Measurements from ENCODE around the gene PRKD2. TPM values are rescaled to one million over a fixed set of nuclear protein-coding genes. Genes with fewer than 3 reads are reported as not detected.

PRKD2 gene
- total and polyA plus RNA-seq, 10 donors = 63.4 to 132 (median 110) TPM

- Histone ChIP-seq H3K36me3 (peaks cover 0 to 99% (median 87%) of the 10 kb centered on the region in 6 donors), H3K27me3 (replicated peaks in 1 of 7) (no peaks in the 10 kb centered on the region), H3K9me3 (no peaks in the 10 kb centered on the region), H3K27ac (peak overlapping the region in 2 of 8 donors; percentile 9 to 30), H3K4me1 (peaks cover 0 to 29% (median 11%) of the 10 kb centered on the region in 6 donors), H3K4me3 (no peak overlapping the region)
- intact Hi-C loops (cut with DNase I; ENCODE audit: low total_unique reads) = loop anchor here (2.0 kb wide), 1 partner anchor 24 kb away; no protein-coding TSS in a partner anchor
- TF ChIP-seq, protein P1, sequence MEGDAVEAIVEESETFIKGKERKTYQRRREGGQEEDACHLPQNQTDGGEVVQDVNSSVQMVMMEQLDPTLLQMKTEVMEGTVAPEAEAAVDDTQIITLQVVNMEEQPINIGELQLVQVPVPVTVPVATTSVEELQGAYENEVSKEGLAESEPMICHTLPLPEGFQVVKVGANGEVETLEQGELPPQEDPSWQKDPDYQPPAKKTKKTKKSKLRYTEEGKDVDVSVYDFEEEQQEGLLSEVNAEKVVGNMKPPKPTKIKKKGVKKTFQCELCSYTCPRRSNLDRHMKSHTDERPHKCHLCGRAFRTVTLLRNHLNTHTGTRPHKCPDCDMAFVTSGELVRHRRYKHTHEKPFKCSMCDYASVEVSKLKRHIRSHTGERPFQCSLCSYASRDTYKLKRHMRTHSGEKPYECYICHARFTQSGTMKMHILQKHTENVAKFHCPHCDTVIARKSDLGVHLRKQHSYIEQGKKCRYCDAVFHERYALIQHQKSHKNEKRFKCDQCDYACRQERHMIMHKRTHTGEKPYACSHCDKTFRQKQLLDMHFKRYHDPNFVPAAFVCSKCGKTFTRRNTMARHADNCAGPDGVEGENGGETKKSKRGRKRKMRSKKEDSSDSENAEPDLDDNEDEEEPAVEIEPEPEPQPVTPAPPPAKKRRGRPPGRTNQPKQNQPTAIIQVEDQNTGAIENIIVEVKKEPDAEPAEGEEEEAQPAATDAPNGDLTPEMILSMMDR (IDR thresholded peaks at IDR 0.05 in 8 of 11, conservative IDR thresholded peaks at IDR 0.05 in 3 of 11) = peak; percentile 89 to 99 (median 96)
- TF ChIP-seq POLR2A (IDR thresholded peaks at IDR 0.05) (no peak), POLR2AphosphoS5 (IDR thresholded peaks at IDR 0.05) (peak; percentile 52 to 71 (median 69))
- DNase-seq = peak; percentile 95
- 31 to 35% (median 32%) methylated on average over 17 to 21 of the region's 21 CpGs for WGBS, 5 donors
Observed at GRCh38 chr19:46704379-46705076, 12.4 kb downstream of the PRKD2 start.

DNA sequence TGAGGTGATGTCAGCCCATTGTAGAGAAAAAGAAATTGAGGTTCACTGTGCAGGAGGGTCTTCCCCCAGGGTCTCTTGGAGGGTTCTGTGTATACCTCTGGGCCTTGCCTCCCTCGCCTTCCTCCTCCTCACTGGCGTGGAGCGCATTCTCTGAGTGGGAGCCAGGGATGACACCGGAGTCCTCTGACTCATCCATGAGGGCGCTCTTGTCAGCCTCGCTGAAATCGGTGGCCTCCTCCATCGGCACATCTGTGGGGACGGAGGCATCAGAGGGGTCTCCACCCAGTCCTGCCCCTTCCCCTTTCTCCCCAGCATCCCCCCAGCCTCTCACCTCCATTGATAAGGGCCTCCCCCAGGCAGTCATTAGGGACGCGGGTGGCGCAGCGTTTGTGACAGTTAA, 16.2 kb downstream of the PRKD2 start:
- no peak overlapping the region for H3K4me3 ChIP-seq
- H3K27ac ChIP-seq = no peak overlapping the region
- peaks cover 0 to 99% (median 88%) of the 10 kb centered on the region in 6 donors for H3K36me3 ChIP-seq
- H3K4me1 ChIP-seq = peaks cover 0 to 35% (median 25%) of the 10 kb centered on the region in 6 donors
- H3K9me3 ChIP-seq = no peaks in the 10 kb centered on the region
- WGBS, 5 donors = 91 to 98% (median 94%) methylated on average over 13 of the region's 13 CpGs
- intact Hi-C loops (cut with DNase I; ENCODE audit: low total_unique reads) = no loop called here
- no peak for DNase-seq
- H3K27me3 ChIP-seq (replicated peaks in 1 of 7) = no peaks in the 10 kb centered on the region
- TF ChIP-seq, protein P1 (IDR thresholded peaks at IDR 0.05 in 8 of 11, conservative IDR thresholded peaks at IDR 0.05 in 3 of 11) = no peak
- no peak for TF ChIP-seq POLR2A (IDR thresholded peaks at IDR 0.05)
- TF ChIP-seq POLR2AphosphoS5 (IDR thresholded peaks at IDR 0.05) = no peak

DNA sequence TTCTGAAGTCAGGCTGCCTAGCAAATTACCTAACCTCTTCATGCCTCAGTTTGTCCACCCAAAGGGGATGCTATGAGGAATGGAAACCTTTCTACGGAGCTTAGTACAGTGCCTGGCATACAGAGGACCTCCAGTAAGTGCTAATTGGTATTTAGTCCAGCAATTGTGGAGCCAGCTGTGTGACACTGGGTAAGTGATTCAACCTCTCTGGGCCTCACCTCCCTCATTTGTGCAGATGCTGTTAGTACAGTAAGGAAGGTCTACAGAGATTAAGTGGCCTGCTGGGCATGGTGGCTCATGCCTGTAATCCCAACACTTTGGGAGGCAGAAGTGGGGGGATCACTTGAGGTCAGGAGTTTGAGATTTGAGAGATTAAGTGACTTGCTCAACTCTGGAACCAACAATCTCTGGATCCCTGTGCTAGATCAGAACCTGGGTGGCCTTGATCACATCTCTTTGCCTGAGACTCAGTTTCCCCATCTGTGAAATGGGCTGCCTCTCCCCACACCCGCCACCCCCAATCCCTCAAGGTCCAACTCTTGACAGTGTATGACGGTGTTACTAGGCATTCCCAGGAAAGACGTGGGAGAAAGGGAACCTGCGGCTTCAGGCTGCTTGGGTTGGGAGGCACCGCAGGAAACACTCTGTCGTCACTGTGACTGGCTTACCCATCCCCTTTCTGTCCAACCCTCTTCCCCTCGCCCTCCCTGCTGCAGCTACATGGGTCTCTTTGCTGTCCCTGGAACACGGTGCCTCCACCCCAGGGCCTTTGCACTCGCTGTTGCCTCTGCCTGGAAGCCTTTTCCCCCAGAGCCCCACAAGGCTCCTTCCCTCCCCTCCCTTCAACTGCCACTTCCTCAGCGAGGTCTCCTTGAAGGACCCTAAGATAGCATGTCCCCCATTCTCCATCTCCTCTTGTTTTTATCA, 18.3 kb downstream of the PRKD2 start:
- Histone ChIP-seq H3K4me1 (peaks cover 0 to 22% (median 14%) of the 10 kb centered on the region in 6 donors), H3K27ac (peak overlapping the region in 2 of 8 donors; percentile 33 to 39), H3K9me3 (no peaks in the 10 kb centered on the region), H3K27me3 (replicated peaks in 1 of 7) (no peaks in the 10 kb centered on the region), H3K36me3 (peaks cover 0 to 100% (median 98%) of the 10 kb centered on the region in 6 donors), H3K4me3 (no peak overlapping the region)
- TF ChIP-seq POLR2AphosphoS5 (IDR thresholded peaks at IDR 0.05) (peak in 1 of 3 donors; percentile 37), POLR2A (IDR thresholded peaks at IDR 0.05) (no peak)
- TF ChIP-seq, protein P1 (IDR thresholded peaks at IDR 0.05 in 8 of 11, conservative IDR thresholded peaks at IDR 0.05 in 3 of 11) = no peak
- intact Hi-C loops (cut with DNase I; ENCODE audit: low total_unique reads) = no loop called here
- no peak for DNase-seq
- 89 to 97% (median 92%) methylated on average over 11 of the region's 11 CpGs for WGBS, 5 donors

All from spleen (tissue), 11 donors.